ENCODE measurements around the gene SLC33A1.

DNA sequence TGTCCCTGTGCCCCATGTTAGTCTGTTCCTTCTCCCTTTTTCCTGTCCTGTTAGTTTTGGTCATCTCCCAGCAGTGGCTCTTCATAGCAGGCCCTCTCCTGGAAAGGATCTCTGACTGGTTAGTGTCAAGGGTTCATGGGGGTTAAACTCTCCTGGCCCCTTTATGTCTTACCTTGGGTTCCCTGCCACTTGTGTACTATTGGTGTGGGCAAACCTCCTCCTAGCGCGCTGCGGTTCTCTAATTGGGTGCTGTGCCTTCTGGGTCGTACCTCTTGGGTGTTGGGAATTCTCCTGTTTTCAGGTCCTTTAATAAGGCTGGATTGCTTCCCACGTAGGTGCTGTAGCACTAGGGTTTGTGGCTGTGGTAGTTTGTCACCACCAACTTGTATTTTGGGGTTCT lies 35.0 kb upstream of the SLC33A1 start:
- TF ChIP-seq, protein P1, sequence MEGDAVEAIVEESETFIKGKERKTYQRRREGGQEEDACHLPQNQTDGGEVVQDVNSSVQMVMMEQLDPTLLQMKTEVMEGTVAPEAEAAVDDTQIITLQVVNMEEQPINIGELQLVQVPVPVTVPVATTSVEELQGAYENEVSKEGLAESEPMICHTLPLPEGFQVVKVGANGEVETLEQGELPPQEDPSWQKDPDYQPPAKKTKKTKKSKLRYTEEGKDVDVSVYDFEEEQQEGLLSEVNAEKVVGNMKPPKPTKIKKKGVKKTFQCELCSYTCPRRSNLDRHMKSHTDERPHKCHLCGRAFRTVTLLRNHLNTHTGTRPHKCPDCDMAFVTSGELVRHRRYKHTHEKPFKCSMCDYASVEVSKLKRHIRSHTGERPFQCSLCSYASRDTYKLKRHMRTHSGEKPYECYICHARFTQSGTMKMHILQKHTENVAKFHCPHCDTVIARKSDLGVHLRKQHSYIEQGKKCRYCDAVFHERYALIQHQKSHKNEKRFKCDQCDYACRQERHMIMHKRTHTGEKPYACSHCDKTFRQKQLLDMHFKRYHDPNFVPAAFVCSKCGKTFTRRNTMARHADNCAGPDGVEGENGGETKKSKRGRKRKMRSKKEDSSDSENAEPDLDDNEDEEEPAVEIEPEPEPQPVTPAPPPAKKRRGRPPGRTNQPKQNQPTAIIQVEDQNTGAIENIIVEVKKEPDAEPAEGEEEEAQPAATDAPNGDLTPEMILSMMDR (IDR thresholded peaks at IDR 0.05; ENCODE audit: control extremely low read depth in 1 of 3, insufficient read depth in 1 of 3, low read depth in 1 of 3, low read length in 3 of 3) = no peak
- no peak for TF ChIP-seq POLR2AphosphoS5 (IDR thresholded peaks at IDR 0.05; ENCODE audit: low read depth, low read length)
- no peak for TF ChIP-seq RAD21 (IDR thresholded peaks at IDR 0.05 in 1 of 2, conservative IDR thresholded peaks at IDR 0.05 in 1 of 2; ENCODE audit: low read depth in 2 of 2, low read length in 2 of 2)
- TF ChIP-seq, protein P2, sequence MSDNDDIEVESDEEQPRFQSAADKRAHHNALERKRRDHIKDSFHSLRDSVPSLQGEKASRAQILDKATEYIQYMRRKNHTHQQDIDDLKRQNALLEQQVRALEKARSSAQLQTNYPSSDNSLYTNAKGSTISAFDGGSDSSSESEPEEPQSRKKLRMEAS (IDR thresholded peaks at IDR 0.05) = no peak
- TF ChIP-seq CBX5 (IDR thresholded peaks at IDR 0.05; ENCODE audit: low read depth, low read length) = no peak
- no peak for TF ChIP-seq ZNF274 (IDR thresholded peaks at IDR 0.05; ENCODE audit: borderline replicate concordance, extremely low read depth, low read length)
- no peak for TF ChIP-seq EGR1 (IDR thresholded peaks at IDR 0.05; ENCODE audit: borderline replicate concordance, low read depth, low read length)
- TF ChIP-seq EZH2 (IDR thresholded peaks at IDR 0.05; ENCODE audit: low read depth, low read length, severe bottlenecking) = no peak
- no peak for TF ChIP-seq MAFK (IDR thresholded peaks at IDR 0.05; ENCODE audit: low read depth, low read length)
- no peak for TF ChIP-seq RNF2 (IDR thresholded peaks at IDR 0.05; ENCODE audit: borderline replicate concordance, low read depth, low read length, missing control alignments, poor library complexity, severe bottlenecking)
